ENCODE measurements around the gene CTSL. TPM values are rescaled to one million over a fixed set of nuclear protein-coding genes. Genes with fewer than 3 reads are reported as not detected.

Gene CTSL
- total RNA-seq, 4 donors from 2014 or later = 71.4 to 387 (median 94.5) TPM

GRCh38 chr9:87711857-87712800, 13.8 kb upstream of the CTSL start:
- Histone ChIP-seq H3K9me3 (no peaks in the 10 kb centered on the region), H3K36me3 (peaks cover 0 to 15% (median 11%) of the 10 kb centered on the region in 4 donors), H3K27ac (replicated peaks in 1 of 4) (peak overlapping the region; percentile 17 to 50 (median 38)), H3K27me3 (no peaks in the 10 kb centered on the region), H3K4me1 (peaks cover 6 to 40% (median 26%) of the 10 kb centered on the region in 4 donors), H3K4me3 (no peak overlapping the region)
- WGBS = 67% methylated on average over 7 of the region's 9 CpGs
- intact Hi-C loops (cut with DNase I) = no loop called here
- no peak for DNase-seq (ENCODE audit: extremely low spot score)
- TF ChIP-seq EP300 (IDR thresholded peaks at IDR 0.05) (no peak), POLR2A (IDR thresholded peaks at IDR 0.05; ENCODE audit: low read depth) (no peak), POLR2AphosphoS5 (IDR thresholded peaks at IDR 0.05) (no peak)
- TF ChIP-seq, protein P1, sequence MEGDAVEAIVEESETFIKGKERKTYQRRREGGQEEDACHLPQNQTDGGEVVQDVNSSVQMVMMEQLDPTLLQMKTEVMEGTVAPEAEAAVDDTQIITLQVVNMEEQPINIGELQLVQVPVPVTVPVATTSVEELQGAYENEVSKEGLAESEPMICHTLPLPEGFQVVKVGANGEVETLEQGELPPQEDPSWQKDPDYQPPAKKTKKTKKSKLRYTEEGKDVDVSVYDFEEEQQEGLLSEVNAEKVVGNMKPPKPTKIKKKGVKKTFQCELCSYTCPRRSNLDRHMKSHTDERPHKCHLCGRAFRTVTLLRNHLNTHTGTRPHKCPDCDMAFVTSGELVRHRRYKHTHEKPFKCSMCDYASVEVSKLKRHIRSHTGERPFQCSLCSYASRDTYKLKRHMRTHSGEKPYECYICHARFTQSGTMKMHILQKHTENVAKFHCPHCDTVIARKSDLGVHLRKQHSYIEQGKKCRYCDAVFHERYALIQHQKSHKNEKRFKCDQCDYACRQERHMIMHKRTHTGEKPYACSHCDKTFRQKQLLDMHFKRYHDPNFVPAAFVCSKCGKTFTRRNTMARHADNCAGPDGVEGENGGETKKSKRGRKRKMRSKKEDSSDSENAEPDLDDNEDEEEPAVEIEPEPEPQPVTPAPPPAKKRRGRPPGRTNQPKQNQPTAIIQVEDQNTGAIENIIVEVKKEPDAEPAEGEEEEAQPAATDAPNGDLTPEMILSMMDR (IDR thresholded peaks at IDR 0.05) = no peak

DNA sequence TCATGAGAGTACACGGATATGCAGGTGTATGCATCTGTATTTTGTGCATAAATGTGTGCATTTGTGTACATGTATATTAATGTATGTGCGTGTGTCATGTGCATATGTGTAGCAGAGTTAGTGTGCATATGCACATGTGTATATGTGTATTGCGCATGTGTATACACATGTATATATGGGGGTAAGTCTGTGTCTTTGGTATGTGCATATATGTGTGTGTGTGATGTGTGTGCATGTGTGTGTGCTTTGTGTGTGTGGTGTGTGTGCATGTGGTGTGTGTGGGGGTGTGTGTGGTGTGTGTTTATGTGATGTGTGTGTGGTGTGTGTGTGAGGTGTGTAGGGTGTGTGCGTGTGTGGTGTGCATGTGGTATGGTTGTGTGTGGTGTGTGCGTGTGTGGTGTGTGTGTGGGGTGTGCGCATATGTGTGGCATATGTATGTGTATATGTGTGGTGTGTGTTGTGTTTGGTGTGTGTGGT, 13.1 kb upstream of the CTSL start:
- no peaks in the 10 kb centered on the region for H3K27me3 ChIP-seq
- H3K27ac ChIP-seq (replicated peaks in 1 of 4) = peak overlapping the region; percentile 57 to 75 (median 68)
- peaks cover 6 to 34% (median 22%) of the 10 kb centered on the region in 4 donors for H3K4me1 ChIP-seq
- H3K36me3 ChIP-seq = peaks cover 0 to 11% (median 8%) of the 10 kb centered on the region in 4 donors
- no peaks in the 10 kb centered on the region for H3K9me3 ChIP-seq
- no peak overlapping the region for H3K4me3 ChIP-seq
- TF ChIP-seq POLR2AphosphoS5 (IDR thresholded peaks at IDR 0.05) (no peak), POLR2A (IDR thresholded peaks at IDR 0.05; ENCODE audit: low read depth) (no peak), EP300 (IDR thresholded peaks at IDR 0.05) (no peak)
- TF ChIP-seq, protein P1 (IDR thresholded peaks at IDR 0.05) = no peak
- WGBS = 90% methylated on average over 6 of the region's 6 CpGs
- intact Hi-C loops (cut with DNase I) = no loop called here
- DNase-seq (ENCODE audit: extremely low spot score) = no peak

DNA sequence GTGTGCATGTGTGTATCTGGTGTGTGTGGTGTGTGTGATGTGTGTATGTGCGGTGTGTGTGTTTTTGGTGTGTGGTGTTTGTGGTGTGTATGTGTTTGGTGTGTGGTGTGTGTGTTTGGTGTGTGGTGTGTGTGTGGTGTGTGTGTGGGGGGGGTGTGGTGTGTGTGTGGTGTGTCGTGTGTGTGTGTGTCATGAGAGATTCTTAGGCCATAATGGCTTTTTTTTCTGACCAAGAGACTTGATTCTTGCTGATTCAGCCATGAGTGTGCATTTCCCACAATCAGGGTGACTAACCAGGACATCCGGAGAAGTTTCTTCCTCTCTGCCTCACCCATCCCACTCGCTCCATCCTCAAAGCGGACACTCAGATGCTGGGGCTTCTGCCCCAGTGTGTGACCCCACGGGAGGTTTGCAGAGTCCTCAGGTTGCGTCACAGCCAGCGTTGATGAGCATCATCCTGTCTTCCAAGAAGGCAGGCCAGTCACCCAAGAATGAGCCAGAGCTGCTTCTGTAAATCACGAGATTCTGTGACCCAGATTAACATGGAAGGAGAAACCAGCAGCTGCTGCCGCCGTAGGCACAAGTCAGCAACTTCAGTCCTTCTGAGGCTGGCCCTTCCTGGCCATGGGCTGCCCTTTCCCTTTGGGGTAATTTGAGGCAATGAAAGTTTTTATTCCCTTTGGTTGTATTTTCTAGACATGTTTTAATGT, 12.5 kb upstream of the CTSL start:
- intact Hi-C loops (cut with DNase I) = no loop called here
- DNase-seq (ENCODE audit: extremely low spot score) = peak; percentile 98
- Histone ChIP-seq H3K36me3 (peaks cover 0 to 10% (median 6%) of the 10 kb centered on the region in 4 donors), H3K4me3 (peak overlapping the region in 2 of 4 donors; percentile 25 to 27), H3K27ac (replicated peaks in 1 of 4) (peak overlapping the region; percentile 62 to 75 (median 68)), H3K4me1 (peaks cover 6 to 31% (median 19%) of the 10 kb centered on the region in 4 donors), H3K9me3 (no peaks in the 10 kb centered on the region), H3K27me3 (no peaks in the 10 kb centered on the region)
- 44% methylated on average over 11 of the region's 11 CpGs for WGBS
- peak; percentile 71 to 75 for TF ChIP-seq POLR2AphosphoS5 (IDR thresholded peaks at IDR 0.05)
- peak; percentile 61 for TF ChIP-seq EP300 (IDR thresholded peaks at IDR 0.05)
- TF ChIP-seq POLR2A (IDR thresholded peaks at IDR 0.05; ENCODE audit: low read depth) = no peak
- TF ChIP-seq, protein P1 (IDR thresholded peaks at IDR 0.05) = peak in 1 of 3 experiments; percentile 7

- peak overlapping the region; percentile 62 to 75 (median 68) for H3K27ac ChIP-seq (replicated peaks in 1 of 4)
- H3K36me3 ChIP-seq = peaks cover 0 to 6% (median 4%) of the 10 kb centered on the region in 4 donors
- no peak for DNase-seq (ENCODE audit: extremely low spot score)
- H3K27me3 ChIP-seq = no peaks in the 10 kb centered on the region
- H3K4me3 ChIP-seq = peak overlapping the region in 2 of 4 donors; percentile 25 to 27
- WGBS = 44% methylated on average over 5 of the region's 5 CpGs
- peaks cover 6 to 31% (median 19%) of the 10 kb centered on the region in 4 donors for H3K4me1 ChIP-seq
- TF ChIP-seq EP300 (IDR thresholded peaks at IDR 0.05) = no peak
- TF ChIP-seq, protein P1 (IDR thresholded peaks at IDR 0.05) = no peak
- no peak for TF ChIP-seq POLR2AphosphoS5 (IDR thresholded peaks at IDR 0.05)
- TF ChIP-seq POLR2A (IDR thresholded peaks at IDR 0.05; ENCODE audit: low read depth) = no peak
- H3K9me3 ChIP-seq = no peaks in the 10 kb centered on the region
- intact Hi-C loops (cut with DNase I) = no loop called here
Measured at GRCh38 chr9:87713988-87714330, 12.0 kb upstream of the CTSL start.

Data from esophagus muscularis mucosa (tissue), 4 donors.